Measurements from ENCODE around the gene INTS11. TPM values are rescaled to one million over a fixed set of nuclear protein-coding genes. Genes with fewer than 3 reads are reported as not detected.
A peak's percentile ranks its signal among the peaks of the same experiment; 100 is the strongest.

INTS11 gene
- total RNA-seq (100 to 1,000 TPM in 2 of 9 donors, 10 to 100 TPM in 7; 53.0 to 129 (median 68.3) TPM), polyA plus RNA-seq (100 to 1,000 TPM in 2 of 3 donors, 10 to 100 TPM in 1; 87.7 to 601 (median 316) TPM)
- long read RNA-seq, donor 1, transcript INTS11-208 (17 exons, 2,148 nt): major isoform, 7 of 17 reads
- long read RNA-seq, donor 1, partial matches to known transcripts: 5 of 17 reads
- long read RNA-seq, donor 1, other reads (novel, unspliced or antisense): 0 of 17 reads
- long read RNA-seq, donor 2, transcript INTS11-205 (4 exons, 1,104 nt): major isoform, 6 of 16 reads
- long read RNA-seq, donor 2, transcript INTS11-208 (17 exons, 2,148 nt): major isoform, 6 of 16 reads
- long read RNA-seq, donor 2, partial matches to known transcripts: 0 of 16 reads
- long read RNA-seq, donor 2, other reads (novel, unspliced or antisense): 0 of 16 reads
- long read RNA-seq, donor 3, partial matches to known transcripts: 0 of 6 reads
- long read RNA-seq, donor 3, other reads (novel, unspliced or antisense): 0 of 6 reads
- long read RNA-seq, donor 4, transcript INTS11-208 (17 exons, 2,148 nt): major isoform, 29 of 45 reads
- long read RNA-seq, donor 4, partial matches to known transcripts: 6 of 45 reads
- long read RNA-seq, donor 4, other reads (novel, unspliced or antisense): 8 of 45 reads
- long read RNA-seq, donor 5, transcript INTS11-208 (17 exons, 2,148 nt): major isoform, 99 of 139 reads
- long read RNA-seq, donor 5, partial matches to known transcripts: 13 of 139 reads
- long read RNA-seq, donor 5, other reads (novel, unspliced or antisense): 26 of 139 reads
- long read RNA-seq, donor 6, transcript INTS11-208 (17 exons, 2,148 nt): major isoform, 26 of 40 reads
- long read RNA-seq, donor 6, partial matches to known transcripts: 4 of 40 reads
- long read RNA-seq, donor 6, other reads (novel, unspliced or antisense): 5 of 40 reads
- long read RNA-seq, donor 7, transcript INTS11-205 (4 exons, 1,104 nt): major isoform, 6 of 19 reads
- long read RNA-seq, donor 7, partial matches to known transcripts: 6 of 19 reads
- long read RNA-seq, donor 7, other reads (novel, unspliced or antisense): 0 of 19 reads
- long read RNA-seq, donor 8, transcript INTS11-205 (4 exons, 1,104 nt): minor isoform, 7 of 24 reads
- long read RNA-seq, donor 8, transcript INTS11-208 (17 exons, 2,148 nt): major isoform, 13 of 24 reads
- long read RNA-seq, donor 8, partial matches to known transcripts: 0 of 24 reads
- long read RNA-seq, donor 8, other reads (novel, unspliced or antisense): 0 of 24 reads
- long read RNA-seq, donor 9, partial matches to known transcripts: 0 of 15 reads
- long read RNA-seq, donor 9, other reads (novel, unspliced or antisense): 6 of 15 reads
- long read RNA-seq, donor 10, transcript INTS11-208 (17 exons, 2,148 nt): major isoform, 10 of 11 reads
- long read RNA-seq, donor 10, partial matches to known transcripts: 0 of 11 reads
- long read RNA-seq, donor 10, other reads (novel, unspliced or antisense): 0 of 11 reads

GRCh38 chr1:1324524-1325287 lies at the start of gene INTS11, which contains the start of gene CPTP:
Gene INTS11 (minus strand): TSS chr1:1324660. CDS start chr1:1324608, 52 bp downstream.
Gene CPTP (plus strand): TSS chr1:1324802. CDS start chr1:1326911, 2,109 bp downstream.
- intact Hi-C loops (cut with DNase I): no loop called here
- Histone ChIP-seq H3K36me3 (replicated peaks in 1 of 2) (peaks cover 0 to 27% of the 10 kb centered on the region in 2 donors), H3K4me3 (peak within 1 kb of the TSS; percentile 71 to 84 (median 80)), H3K4me1 (replicated peaks in 1 of 2) (peaks cover 6 to 33% of the 10 kb centered on the region in 2 donors), H3K27ac (peak within 1 kb of the TSS; percentile 43 to 89 (median 76)), H3K9me3 (replicated peaks in 1 of 3) (no peaks in the 10 kb centered on the region), H3K27me3 (no peaks in the 10 kb centered on the region)
- peak; percentile 35 to 73 for TF ChIP-seq POLR2A (IDR thresholded peaks at IDR 0.05)
- TF ChIP-seq, protein P1, sequence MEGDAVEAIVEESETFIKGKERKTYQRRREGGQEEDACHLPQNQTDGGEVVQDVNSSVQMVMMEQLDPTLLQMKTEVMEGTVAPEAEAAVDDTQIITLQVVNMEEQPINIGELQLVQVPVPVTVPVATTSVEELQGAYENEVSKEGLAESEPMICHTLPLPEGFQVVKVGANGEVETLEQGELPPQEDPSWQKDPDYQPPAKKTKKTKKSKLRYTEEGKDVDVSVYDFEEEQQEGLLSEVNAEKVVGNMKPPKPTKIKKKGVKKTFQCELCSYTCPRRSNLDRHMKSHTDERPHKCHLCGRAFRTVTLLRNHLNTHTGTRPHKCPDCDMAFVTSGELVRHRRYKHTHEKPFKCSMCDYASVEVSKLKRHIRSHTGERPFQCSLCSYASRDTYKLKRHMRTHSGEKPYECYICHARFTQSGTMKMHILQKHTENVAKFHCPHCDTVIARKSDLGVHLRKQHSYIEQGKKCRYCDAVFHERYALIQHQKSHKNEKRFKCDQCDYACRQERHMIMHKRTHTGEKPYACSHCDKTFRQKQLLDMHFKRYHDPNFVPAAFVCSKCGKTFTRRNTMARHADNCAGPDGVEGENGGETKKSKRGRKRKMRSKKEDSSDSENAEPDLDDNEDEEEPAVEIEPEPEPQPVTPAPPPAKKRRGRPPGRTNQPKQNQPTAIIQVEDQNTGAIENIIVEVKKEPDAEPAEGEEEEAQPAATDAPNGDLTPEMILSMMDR (IDR thresholded peaks at IDR 0.05): no peak
- peak; percentile 94 to 97 (median 96) for DNase-seq
- WGBS, 4 donors: 0 to 1% (median 1%) methylated on average over 1 to 84 of the region's 84 CpGs; no CpG with 5 or more reads in 1 of the 4 donors

DNA sequence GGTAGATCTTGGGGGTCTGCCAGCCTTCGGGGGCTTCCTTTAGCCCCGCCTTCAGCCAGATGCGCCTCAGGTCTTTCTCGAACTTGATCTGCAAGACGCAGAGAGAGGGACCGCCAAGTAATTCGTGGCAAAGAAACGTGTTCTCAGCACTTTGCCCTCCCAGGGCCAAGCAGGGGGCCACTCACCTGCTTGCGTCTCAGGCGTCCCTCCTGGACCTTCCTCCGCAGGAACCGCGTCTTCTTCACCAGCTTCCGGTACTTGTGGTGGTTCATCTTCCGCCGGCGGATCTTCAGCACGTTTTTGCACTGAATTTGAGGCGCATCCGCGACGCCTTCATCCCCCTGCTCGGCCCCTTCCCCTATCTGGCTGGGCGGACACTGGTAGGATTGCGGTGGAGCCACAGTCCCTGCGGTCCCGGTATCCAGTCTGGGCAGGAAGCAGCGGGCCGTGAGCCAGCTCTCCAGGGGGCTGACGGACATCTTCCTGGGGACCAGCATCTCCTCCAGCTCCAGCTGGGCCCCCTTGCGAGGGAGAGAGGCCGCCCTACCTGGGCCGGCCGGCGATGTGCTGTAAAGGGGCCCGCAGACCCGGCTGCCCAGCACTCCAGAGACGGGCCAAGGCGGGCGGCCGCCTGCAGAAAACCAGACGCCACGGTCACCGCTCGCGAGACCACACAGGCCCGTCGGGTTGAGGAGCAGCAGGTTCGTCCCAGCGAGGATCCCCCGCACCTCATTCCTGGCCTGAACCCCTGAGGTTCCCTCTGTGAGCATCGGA lies 49.5 kb upstream of the INTS11 start:
- H3K9me3 ChIP-seq (replicated peaks in 1 of 3): no peaks in the 10 kb centered on the region
- DNase-seq: peak in 1 of 7 donors; percentile 36
- intact Hi-C loops (cut with DNase I): no loop called here
- peaks cover 7 to 31% of the 10 kb centered on the region in 2 donors for H3K4me1 ChIP-seq (replicated peaks in 1 of 2)
- H3K27ac ChIP-seq: peak overlapping the region in 3 of 5 donors; percentile 88 to 94 (median 90)
- peaks cover 0 to 10% of the 10 kb centered on the region in 2 donors for H3K36me3 ChIP-seq (replicated peaks in 1 of 2)
- 46 to 82% (median 50%) methylated on average over 30 to 52 of the region's 52 CpGs for WGBS, 4 donors
- H3K4me3 ChIP-seq: peak overlapping the region in 3 of 4 donors; percentile 65 to 83 (median 79)
- no peak for TF ChIP-seq POLR2A (IDR thresholded peaks at IDR 0.05)
- TF ChIP-seq, protein P1 (IDR thresholded peaks at IDR 0.05): no peak
- H3K27me3 ChIP-seq: no peaks in the 10 kb centered on the region
